Neural cell (in vitro differentiated cells): Measurements from ENCODE around the gene BCKDHB. TPM values are rescaled to one million over a fixed set of nuclear protein-coding genes. Genes with fewer than 3 reads are reported as not detected.
A peak's percentile ranks its signal among the peaks of the same experiment; 100 is the strongest.

Experiments
- H2AFZ ChIP-seq: fragments of 200-600, 300-800 bp; sonication (generic), shearing (Covaris generic); 2 replicates; pipeline ENCODE4 v1.6.0; 2014; ENCODE audit warnings: low read depth, mild to moderate bottlenecking, antibody characterized with exemption, low read length, moderate library complexity
- H3F3A ChIP-seq: fragments of 200-600 bp; shearing (Covaris generic); 2 replicates; pipeline ENCODE4 v1.6.1; 2016; ENCODE audit warnings: mild to moderate bottlenecking, moderate library complexity, mixed read lengths, antibody characterized with exemption, low read length; ENCODE audit not compliant: insufficient read depth, poor library complexity, severe bottlenecking
- H3K27ac ChIP-seq: fragments of 200-600, 300-800 bp; sonication (generic), shearing (Covaris generic); 2 replicates; pipeline ENCODE4 v1.5.1; 2014; ENCODE audit warnings: mild to moderate bottlenecking, low read length, moderate library complexity
- H3K27me3 ChIP-seq: fragments of 300-800, 200-600 bp; sonication (generic), shearing (Covaris generic); 2 replicates; pipeline ENCODE4 v1.6.0; 2014; ENCODE audit warnings: mild to moderate bottlenecking, low read depth, low read length, moderate library complexity; ENCODE audit not compliant: insufficient read depth
- H3K36me3 ChIP-seq: fragments of 300-800, 200-600 bp; sonication (generic), shearing (Covaris generic); 2 replicates; pipeline ENCODE4 v1.5.1; 2014; ENCODE audit warnings: mild to moderate bottlenecking, antibody characterized with exemption, low read length, moderate library complexity; ENCODE audit not compliant: insufficient read depth
- H3K4me2 ChIP-seq: fragments of 300-800, 200-600 bp; sonication (generic), shearing (Covaris generic); 2 replicates; pipeline ENCODE4 v1.6.0; 2014; ENCODE audit warnings: mild to moderate bottlenecking, low read length
- H3K4me3 ChIP-seq: fragments of 300-800, 200-600 bp; sonication (generic), shearing (Covaris generic); 2 replicates; pipeline ENCODE4 v1.5.1; 2014; ENCODE audit warnings: mild to moderate bottlenecking, low read length, moderate library complexity
- H3K79me2 ChIP-seq: fragments of 200-600 bp; shearing (Covaris generic); replicated peaks from 2 replicates; pipeline ENCODE4 v1.6.0; 2014; ENCODE audit warnings: mild to moderate bottlenecking, low read length, moderate library complexity; ENCODE audit not compliant: insufficient read depth
- H3K9ac ChIP-seq: fragments of 300-800, 200-600 bp; sonication (generic), shearing (Covaris generic); 2 replicates; pipeline ENCODE4 v1.6.1; 2016; ENCODE audit warnings: mild to moderate bottlenecking, low read length, mixed read lengths
- H3K9me2 ChIP-seq: fragments of 200-600 bp; shearing (Covaris generic); 2 replicates; pipeline ENCODE4 v1.6.1; 2016; ENCODE audit warnings: mild to moderate bottlenecking, low read length, mixed read lengths; ENCODE audit not compliant: insufficient read depth
- H3K9me3 ChIP-seq: fragments of 200-600, 300-800 bp; sonication (generic), shearing (Covaris generic); 2 replicates; pipeline ENCODE4 v1.6.1; 2016; ENCODE audit warnings: mild to moderate bottlenecking, mixed run types, low read length, moderate library complexity, mixed read lengths
- H4K20me1 ChIP-seq: fragments of 200-600 bp; shearing (Covaris generic); 2 replicates; pipeline ENCODE4 v1.6.1; 2016; ENCODE audit warnings: mild to moderate bottlenecking, mixed run types; ENCODE audit not compliant: insufficient read depth
- CTCF ChIP-seq: fragments of 450-650 bp; IDR thresholded peaks from 2 replicates; pipeline ENCODE4 v1.5.1; 2014; ENCODE audit warnings: antibody characterized with exemption, mild to moderate bottlenecking, moderate library complexity; ENCODE audit not compliant: poor library complexity, severe bottlenecking
- EP300 ChIP-seq: fragments of 450-650 bp; conservative IDR thresholded peaks from 2 replicates; pipeline ENCODE4 v1.6.1; 2014; ENCODE audit warnings: antibody characterized with exemption, mild to moderate bottlenecking, moderate library complexity; ENCODE audit not compliant: poor library complexity, severe bottlenecking
- EZH2 ChIP-seq: fragments of 200-600, 300-800 bp; shearing (Covaris generic), sonication (generic); IDR thresholded peaks from 2 replicates; pipeline ENCODE4 v1.6.1; 2014; ENCODE audit warnings: antibody characterized with exemption, low read length, borderline replicate concordance, mild to moderate bottlenecking; ENCODE audit not compliant: insufficient read depth, poor library complexity, severe bottlenecking
- POLR2AphosphoS5 ChIP-seq: IDR thresholded peaks from 2 replicates; pipeline ENCODE4 v1.6.1; 2012
- REST ChIP-seq: IDR thresholded peaks from 2 replicates; pipeline ENCODE4 v1.6.1; 2012; ENCODE audit warnings: borderline replicate concordance
- SMC3 ChIP-seq: fragments of 450-650 bp; conservative IDR thresholded peaks from 2 replicates; pipeline ENCODE4 v1.6.1; 2014; ENCODE audit warnings: antibody characterized with exemption, mild to moderate bottlenecking, moderate library complexity; ENCODE audit not compliant: poor library complexity
- TAF1 ChIP-seq: IDR thresholded peaks from 2 replicates; pipeline ENCODE4 v1.6.1; 2012; ENCODE audit warnings: low read depth
- polyA plus RNA-seq: library from polyadenylated mRNA; depleted of rRNA; stranded (reverse); fragments of >200 nt; gene quantifications from 2 replicates; pipeline ENCODE4 v1.2.3, GENCODE V29; 2014

The BCKDHB gene
- polyA plus RNA-seq, 1 donor from 2014 or later: 16.1 TPM

GRCh38 chr6:80330961-80331360, 224.5 kb downstream of the BCKDHB start:
- H3K4me2 ChIP-seq: no peak overlapping the region

GRCh38 chr6:80331522-80331921, 225.1 kb downstream of the BCKDHB start:
- H3K27me3 ChIP-seq: no peaks in the 10 kb centered on the region
- TF ChIP-seq TAF1: no peak
- TF ChIP-seq CTCF: no peak
- TF ChIP-seq POLR2AphosphoS5: peak; percentile 88
- no peak for TF ChIP-seq SMC3
- no peak for TF ChIP-seq EZH2
- no peaks in the 10 kb centered on the region for H3F3A ChIP-seq
- H3K4me3 ChIP-seq: no peak overlapping the region
- H3K9me2 ChIP-seq: no peaks in the 10 kb centered on the region
- H3K4me2 ChIP-seq: no peak overlapping the region
- no peaks in the 10 kb centered on the region for H3K9me3 ChIP-seq
- H3K9ac ChIP-seq: no peak overlapping the region
- H3K79me2 ChIP-seq: no peaks in the 10 kb centered on the region
- H3K36me3 ChIP-seq: no peaks in the 10 kb centered on the region
- H2AFZ ChIP-seq: no peak overlapping the region
- H4K20me1 ChIP-seq: no peaks in the 10 kb centered on the region
- peak overlapping the region; percentile 0 for H3K27ac ChIP-seq

More at GRCh38 chr6:80330961-80331360, 224.5 kb downstream of the BCKDHB start:
- TF ChIP-seq POLR2AphosphoS5: no peak
- TF ChIP-seq EP300: peak; percentile 6
- H3F3A ChIP-seq: no peaks in the 10 kb centered on the region
- no peaks in the 10 kb centered on the region for H3K27me3 ChIP-seq
- H3K27ac ChIP-seq: no peak overlapping the region
- H4K20me1 ChIP-seq: no peaks in the 10 kb centered on the region
- H2AFZ ChIP-seq: no peak overlapping the region
- H3K36me3 ChIP-seq: no peaks in the 10 kb centered on the region
- no peak overlapping the region for H3K9ac ChIP-seq
- no peaks in the 10 kb centered on the region for H3K9me2 ChIP-seq
- no peak overlapping the region for H3K4me3 ChIP-seq
- no peaks in the 10 kb centered on the region for H3K79me2 ChIP-seq
- H3K9me3 ChIP-seq: no peaks in the 10 kb centered on the region

GRCh38 chr6:80331974-80332373, 225.5 kb downstream of the BCKDHB start:
- Histone ChIP-seq H3K27me3 (no peaks in the 10 kb centered on the region), H3K36me3 (no peaks in the 10 kb centered on the region), H3K4me2 (no peak overlapping the region), H3K9me2 (no peaks in the 10 kb centered on the region), H3K9me3 (no peaks in the 10 kb centered on the region), H3K4me3 (no peak overlapping the region), H3F3A (no peaks in the 10 kb centered on the region), H3K79me2 (no peaks in the 10 kb centered on the region), H4K20me1 (no peaks in the 10 kb centered on the region), H3K9ac (no peak overlapping the region), H2AFZ (no peak overlapping the region), H3K27ac (no peak overlapping the region)
- TF ChIP-seq REST: no peak
- no peak for TF ChIP-seq EP300
